KOPT-K1 (cell line): Measurements from ENCODE around the gene ATF6B.
"Not testable (repeated sequence)": the region's sequence is repeated elsewhere in the genome, so short reads cannot be mapped to it uniquely, and the experiment has no call there.

ENCODE experiments used
- H3K27ac ChIP-seq: fragments of 200-600 bp; sonication (generic); 2 replicates; pipeline ENCODE4 v1.5.1; 2016; ENCODE audit warnings: antibody characterized with exemption, mild to moderate bottlenecking, low read depth, low read length; ENCODE audit not compliant: poor library complexity, severe bottlenecking
- H3K36me3 ChIP-seq: fragments of 200-600 bp; sonication (generic); 2 replicates; pipeline ENCODE4 v1.5.1; 2017; ENCODE audit warnings: antibody characterized with exemption, mild to moderate bottlenecking, low read length, moderate library complexity; ENCODE audit not compliant: insufficient read depth
- H3K9me3 ChIP-seq: fragments of 200-600 bp; sonication (generic); 2 replicates; pipeline ENCODE4 v1.5.1; 2017; ENCODE audit warnings: antibody characterized with exemption, low read length, mild to moderate bottlenecking; ENCODE audit not compliant: insufficient read depth, poor library complexity, severe bottlenecking

The ATF6B gene

GRCh38 chr6:32149092-32149755 is 21.2 kb upstream of the ATF6B start:
- Histone ChIP-seq H3K36me3 (no peaks in the 10 kb centered on the region), H3K9me3 (no peaks in the 10 kb centered on the region), H3K27ac (no peak overlapping the region)

DNA sequence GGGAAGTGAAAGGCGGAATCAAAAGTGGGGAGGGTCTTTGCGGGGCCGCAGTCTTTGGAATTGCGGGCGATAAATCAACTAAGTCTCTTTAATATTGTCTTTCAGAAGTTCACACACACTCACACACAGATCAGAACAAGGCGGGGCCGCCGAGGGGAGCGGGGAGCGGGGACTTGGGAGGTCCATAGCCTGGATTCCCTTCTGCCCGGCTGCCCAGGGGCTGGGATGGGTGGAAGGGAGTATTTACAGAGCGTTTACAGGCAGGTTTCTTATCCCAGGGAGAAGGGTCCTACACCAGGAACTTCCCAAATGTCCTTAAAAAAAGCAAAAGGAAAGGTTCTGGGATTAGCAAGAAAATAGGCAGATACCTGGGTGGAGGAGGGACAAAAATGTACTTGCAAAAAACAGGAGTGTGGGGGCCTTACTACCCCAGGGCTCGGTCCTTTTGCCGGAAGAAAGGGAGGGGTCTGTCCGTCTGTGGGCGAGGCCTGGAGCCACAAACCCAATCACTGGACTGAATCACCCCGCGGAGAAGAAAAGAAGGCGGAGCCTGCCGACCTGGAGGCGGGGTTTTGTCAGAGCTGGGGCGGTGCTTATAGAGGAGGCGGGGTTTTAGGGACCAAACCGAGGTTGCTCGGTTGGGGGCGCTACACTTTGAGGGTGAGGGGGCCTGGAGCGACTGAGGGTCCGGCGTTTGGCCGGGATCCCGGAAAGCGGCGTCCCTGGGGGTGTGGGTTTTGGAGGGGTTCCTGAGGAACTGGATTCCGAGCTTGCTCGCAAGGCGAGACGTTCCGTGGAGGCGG is 20.4 kb upstream of the ATF6B start:
- H3K27ac ChIP-seq: no peak overlapping the region
- no peaks in the 10 kb centered on the region for H3K36me3 ChIP-seq
- H3K9me3 ChIP-seq: no peaks in the 10 kb centered on the region

GRCh38 chr6:32147401-32148132 is 19.5 kb upstream of the ATF6B start:
- H3K36me3 ChIP-seq: no peaks in the 10 kb centered on the region
- H3K9me3 ChIP-seq: no peaks in the 10 kb centered on the region
- H3K27ac ChIP-seq: no peak overlapping the region

- H3K27ac ChIP-seq: no peak overlapping the region
- H3K36me3 ChIP-seq: no peaks in the 10 kb centered on the region
- no peaks in the 10 kb centered on the region for H3K9me3 ChIP-seq
Measured at GRCh38 chr6:32146687-32147086, 18.6 kb upstream of the ATF6B start.

DNA sequence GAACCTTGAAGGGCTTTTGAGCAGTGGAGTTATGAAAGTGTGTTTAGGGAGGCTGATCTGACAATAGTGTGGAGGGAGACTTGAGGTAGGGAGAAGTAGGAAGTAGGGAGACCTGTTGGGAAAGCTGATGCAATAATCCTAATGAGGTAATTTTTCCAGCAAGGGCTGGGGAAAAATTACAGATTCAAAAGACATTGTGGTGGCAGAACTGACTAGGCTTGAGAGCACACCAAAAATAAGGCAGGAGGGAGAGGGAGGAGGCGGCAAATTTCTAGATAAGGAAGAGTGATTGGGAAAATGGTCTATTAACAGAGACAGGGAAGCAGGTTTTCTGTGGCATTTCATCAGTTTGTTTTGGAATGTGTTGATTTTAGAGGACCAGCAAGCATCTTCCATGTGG is 18.2 kb upstream of the ATF6B start:
- no peaks in the 10 kb centered on the region for H3K36me3 ChIP-seq
- no peak overlapping the region for H3K27ac ChIP-seq
- no peaks in the 10 kb centered on the region for H3K9me3 ChIP-seq

- not testable (repeated sequence) for H3K36me3 ChIP-seq, H3K27ac ChIP-seq, H3K9me3 ChIP-seq
Measured at GRCh38 chr6:32144238-32144637, 16.2 kb upstream of the ATF6B start.

- Histone ChIP-seq H3K9me3 (no peaks in the 10 kb centered on the region), H3K36me3 (no peaks in the 10 kb centered on the region), H3K27ac (no peak overlapping the region)
Measured at GRCh38 chr6:32140420-32141046, 12.5 kb upstream of the ATF6B start.

DNA sequence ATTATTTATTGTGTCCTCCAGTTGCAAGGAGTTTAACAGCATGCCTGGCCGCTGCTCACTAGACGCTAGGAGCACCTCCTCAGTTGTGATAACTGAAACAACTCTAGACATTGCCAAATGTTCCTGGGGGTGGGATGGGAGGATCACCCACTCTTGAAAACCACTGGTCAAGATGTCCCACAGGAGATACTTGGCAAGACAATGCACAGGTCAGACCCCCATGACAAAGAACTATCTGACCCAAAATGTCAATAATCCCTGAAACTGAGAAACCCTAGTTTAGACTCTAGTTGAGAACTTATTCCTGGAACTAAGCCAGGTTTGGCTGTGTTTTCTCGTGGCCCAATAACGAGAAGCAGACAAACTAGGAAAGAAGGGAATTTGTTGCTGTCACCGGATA is 11.5 kb upstream of the ATF6B start:
- no peak overlapping the region for H3K27ac ChIP-seq
- no peaks in the 10 kb centered on the region for H3K9me3 ChIP-seq
- H3K36me3 ChIP-seq: no peaks in the 10 kb centered on the region

- H3K36me3 ChIP-seq: no peaks in the 10 kb centered on the region
- H3K27ac ChIP-seq: no peak overlapping the region
- H3K9me3 ChIP-seq: no peaks in the 10 kb centered on the region
Measured at GRCh38 chr6:32137454-32137853, 9.4 kb upstream of the ATF6B start.

DNA sequence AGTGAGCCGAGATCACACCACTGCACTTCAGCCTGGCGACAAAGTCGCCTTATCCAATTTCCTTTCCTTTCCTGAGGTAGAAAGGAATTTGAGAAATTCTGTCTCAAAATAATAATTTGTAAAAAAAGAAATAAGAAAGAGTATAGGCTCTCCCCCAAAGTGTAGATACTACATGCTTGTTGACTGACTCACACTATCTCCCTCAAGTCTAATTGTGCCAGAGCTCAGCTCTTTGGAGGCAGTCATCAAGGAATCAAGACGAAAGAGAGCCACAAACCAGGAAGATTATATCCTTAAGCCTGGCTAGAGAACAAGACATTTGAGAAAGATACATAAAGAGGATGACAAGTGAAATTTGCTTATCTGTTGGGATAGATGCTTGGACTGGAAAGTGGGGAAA is 5.7 kb upstream of the ATF6B start:
- Histone ChIP-seq H3K9me3 (no peaks in the 10 kb centered on the region), H3K27ac (no peak overlapping the region), H3K36me3 (no peaks in the 10 kb centered on the region)

GRCh38 chr6:32132110-32132509 is 4.1 kb upstream of the ATF6B start:
- H3K27ac ChIP-seq: no peak overlapping the region

DNA sequence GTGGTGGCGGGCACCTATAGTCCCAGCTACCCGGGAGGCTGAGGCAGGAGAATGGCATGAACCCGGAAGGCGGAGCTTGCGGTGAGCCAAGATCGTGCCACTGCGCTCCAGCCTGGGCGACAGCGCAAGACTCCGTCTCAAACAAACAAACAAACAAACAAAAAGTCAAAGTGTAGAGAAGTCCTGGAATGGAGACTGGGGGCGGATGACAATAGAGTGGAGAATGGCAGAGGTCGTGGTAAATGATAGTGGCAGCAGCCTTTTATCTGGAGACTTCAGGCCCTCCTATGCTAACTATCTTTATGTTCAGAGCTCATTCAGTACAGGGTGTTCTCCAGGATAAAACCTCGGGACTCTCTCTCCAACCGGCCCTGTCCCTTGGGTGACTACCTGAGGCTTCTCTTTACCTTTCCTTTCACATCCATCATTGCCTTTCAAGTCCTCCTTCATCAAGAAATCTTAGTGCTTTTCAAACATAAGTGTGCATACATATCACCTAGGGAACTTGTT is 3.4 kb upstream of the ATF6B start:
- no peak overlapping the region for H3K27ac ChIP-seq
- H3K9me3 ChIP-seq: no peaks in the 10 kb centered on the region
- H3K36me3 ChIP-seq: peaks cover 6% of the 10 kb centered on the region; the same call in 1 of the 2 replicates

More at GRCh38 chr6:32132110-32132509, 4.1 kb upstream of the ATF6B start:
- H3K36me3 ChIP-seq: no peaks in the 10 kb centered on the region
- H3K9me3 ChIP-seq: no peaks in the 10 kb centered on the region

DNA sequence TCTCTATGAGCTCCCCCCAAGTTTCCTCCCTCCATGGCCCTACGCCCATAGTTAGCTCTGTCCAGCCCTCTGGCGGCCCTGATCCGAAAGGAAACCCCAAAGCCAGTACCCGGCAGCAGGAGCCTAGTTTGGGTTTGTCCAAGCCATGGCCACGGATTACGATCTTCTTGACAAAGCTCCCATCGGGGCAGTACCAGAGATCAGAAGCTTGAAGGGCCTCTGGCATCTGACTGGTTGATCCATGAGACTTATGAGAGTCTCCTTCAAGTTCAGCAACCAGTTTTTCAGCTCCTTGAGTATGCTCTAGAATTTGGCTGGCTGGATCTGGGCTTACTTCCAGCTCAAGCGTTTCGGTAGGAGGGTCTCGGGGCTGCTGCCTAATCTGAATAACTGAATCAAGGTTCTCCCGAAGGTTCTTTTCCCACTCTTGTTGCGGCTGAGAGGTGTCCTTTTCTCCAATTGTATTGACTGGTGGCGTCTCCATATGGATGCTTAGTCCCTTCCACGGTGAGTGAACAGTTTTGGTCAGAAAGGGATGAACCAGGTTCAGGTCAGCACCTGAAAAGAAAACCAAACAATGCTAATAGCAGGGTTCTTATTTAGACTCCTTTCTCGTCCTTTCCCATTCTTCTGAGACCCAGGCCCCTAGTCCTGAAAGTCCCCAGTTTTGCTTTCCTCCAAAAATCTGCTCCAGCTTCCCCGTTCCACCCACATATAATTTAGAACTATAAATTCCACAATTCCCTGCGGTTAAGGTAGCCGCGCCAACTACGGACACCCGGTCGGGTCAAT is 1.4 kb upstream of the ATF6B start:
- Histone ChIP-seq H3K27ac (peak overlapping the region; percentile 68), H3K9me3 (no peaks in the 10 kb centered on the region), H3K36me3 (peaks cover 25% of the 10 kb centered on the region)

GRCh38 chr6:32128751-32129296 is 778 bp upstream of the ATF6B start:
- Histone ChIP-seq H3K9me3 (no peaks in the 10 kb centered on the region), H3K36me3 (peaks cover 32% of the 10 kb centered on the region), H3K27ac (peak overlapping the region; percentile 68)
